ENCODE measurements around the gene ERN1.

Gene ERN1

GRCh38 chr17:64069143-64069542 lies 60.8 kb downstream of the ERN1 start:
- Mint-ChIP-seq H3K27me3 (ENCODE audit: low read depth) (no peaks in the 10 kb centered on the region), H3K4me3 (no peak overlapping the region), H3K4me1 (ENCODE audit: low read depth) (peaks cover 39% of the 10 kb centered on the region), H3K27ac (no peak overlapping the region), H3K9me3 (peaks cover 25% of the 10 kb centered on the region), H3K36me3 (ENCODE audit: low read depth) (peaks cover 93% of the 10 kb centered on the region)
- DNase-seq (ENCODE audit: low spot score), result no peak

GRCh38 chr17:64067657-64068056 lies 62.3 kb downstream of the ERN1 start:
- no peak for DNase-seq (ENCODE audit: low spot score)
- Mint-ChIP-seq H3K4me1 (ENCODE audit: low read depth) (peaks cover 49% of the 10 kb centered on the region), H3K9me3 (peaks cover 25% of the 10 kb centered on the region), H3K36me3 (ENCODE audit: low read depth) (peaks cover 98% of the 10 kb centered on the region), H3K27ac (peak overlapping the region; percentile 80), H3K4me3 (peak overlapping the region; percentile 70), H3K27me3 (ENCODE audit: low read depth) (no peaks in the 10 kb centered on the region)

- Mint-ChIP-seq H3K27me3 (ENCODE audit: low read depth) (no peaks in the 10 kb centered on the region), H3K36me3 (ENCODE audit: low read depth) (peaks cover 94% of the 10 kb centered on the region), H3K27ac (peak overlapping the region; percentile 80), H3K4me1 (ENCODE audit: low read depth) (peaks cover 58% of the 10 kb centered on the region), H3K9me3 (peaks cover 25% of the 10 kb centered on the region), H3K4me3 (peak overlapping the region; percentile 70)
- peak; percentile 39 for DNase-seq (ENCODE audit: low spot score)
Observed at GRCh38 chr17:64066716-64067115, 63.2 kb downstream of the ERN1 start.

GRCh38 chr17:64065161-64065560 lies 64.8 kb downstream of the ERN1 start:
- peaks cover 19% of the 10 kb centered on the region for H3K9me3 Mint-ChIP-seq
- no peaks in the 10 kb centered on the region for H3K27me3 Mint-ChIP-seq (ENCODE audit: low read depth)
- H3K27ac Mint-ChIP-seq, result peak overlapping the region; percentile 67
- peaks cover 70% of the 10 kb centered on the region for H3K4me1 Mint-ChIP-seq (ENCODE audit: low read depth)
- H3K36me3 Mint-ChIP-seq (ENCODE audit: low read depth), result peaks cover 91% of the 10 kb centered on the region
- no peak overlapping the region for H3K4me3 Mint-ChIP-seq
- DNase-seq (ENCODE audit: low spot score), result no peak

- H3K27ac Mint-ChIP-seq, result peak overlapping the region; percentile 67
- H3K4me1 Mint-ChIP-seq (ENCODE audit: low read depth), result peaks cover 75% of the 10 kb centered on the region
- no peak for DNase-seq (ENCODE audit: low spot score)
- peaks cover 11% of the 10 kb centered on the region for H3K9me3 Mint-ChIP-seq
- H3K27me3 Mint-ChIP-seq (ENCODE audit: low read depth), result no peaks in the 10 kb centered on the region
- peaks cover 91% of the 10 kb centered on the region for H3K36me3 Mint-ChIP-seq (ENCODE audit: low read depth)
- peak overlapping the region; percentile 34 for H3K4me3 Mint-ChIP-seq
Observed at GRCh38 chr17:64064331-64064730, 65.6 kb downstream of the ERN1 start.

- Mint-ChIP-seq H3K27ac (peak overlapping the region; percentile 67), H3K27me3 (ENCODE audit: low read depth) (no peaks in the 10 kb centered on the region), H3K4me1 (ENCODE audit: low read depth) (peaks cover 74% of the 10 kb centered on the region), H3K4me3 (no peak overlapping the region), H3K36me3 (ENCODE audit: low read depth) (peaks cover 91% of the 10 kb centered on the region), H3K9me3 (peaks cover 5% of the 10 kb centered on the region)
- no peak for DNase-seq (ENCODE audit: low spot score)
Observed at GRCh38 chr17:64063766-64064224, 66.1 kb downstream of the ERN1 start.

- peak overlapping the region; percentile 68 for H3K27ac Mint-ChIP-seq
- H3K9me3 Mint-ChIP-seq, result no peaks in the 10 kb centered on the region
- H3K4me1 Mint-ChIP-seq (ENCODE audit: low read depth), result peaks cover 75% of the 10 kb centered on the region
Observed at GRCh38 chr17:64063088-64063487, 66.9 kb downstream of the ERN1 start.

GRCh38 chr17:64061178-64061898 lies 68.6 kb downstream of the ERN1 start:
- DNase-seq (ENCODE audit: low spot score), result peak; percentile 56
- Mint-ChIP-seq H3K4me3 (no peak overlapping the region), H3K36me3 (ENCODE audit: low read depth) (peaks cover 91% of the 10 kb centered on the region), H3K4me1 (ENCODE audit: low read depth) (peaks cover 74% of the 10 kb centered on the region), H3K9me3 (no peaks in the 10 kb centered on the region), H3K27me3 (ENCODE audit: low read depth) (no peaks in the 10 kb centered on the region), H3K27ac (peak overlapping the region; percentile 81)

More at GRCh38 chr17:64063088-64063487, 66.9 kb downstream of the ERN1 start:
- Mint-ChIP-seq H3K36me3 (ENCODE audit: low read depth) (peaks cover 91% of the 10 kb centered on the region), H3K27me3 (ENCODE audit: low read depth) (no peaks in the 10 kb centered on the region), H3K4me3 (peak overlapping the region; percentile 17)
- no peak for DNase-seq (ENCODE audit: low spot score)

GRCh38 chr17:64060331-64060730 lies 69.6 kb downstream of the ERN1 start:
- Mint-ChIP-seq H3K27ac (peak overlapping the region; percentile 67), H3K27me3 (ENCODE audit: low read depth) (no peaks in the 10 kb centered on the region), H3K36me3 (ENCODE audit: low read depth) (peaks cover 89% of the 10 kb centered on the region), H3K4me3 (no peak overlapping the region), H3K4me1 (ENCODE audit: low read depth) (peaks cover 72% of the 10 kb centered on the region), H3K9me3 (no peaks in the 10 kb centered on the region)
- no peak for DNase-seq (ENCODE audit: low spot score)

- Mint-ChIP-seq H3K27ac (peak overlapping the region; percentile 67), H3K4me3 (no peak overlapping the region), H3K4me1 (ENCODE audit: low read depth) (peaks cover 74% of the 10 kb centered on the region), H3K9me3 (no peaks in the 10 kb centered on the region), H3K27me3 (ENCODE audit: low read depth) (no peaks in the 10 kb centered on the region), H3K36me3 (ENCODE audit: low read depth) (peaks cover 88% of the 10 kb centered on the region)
- DNase-seq (ENCODE audit: low spot score), result no peak
Observed at GRCh38 chr17:64059756-64060155, 70.2 kb downstream of the ERN1 start.

- Mint-ChIP-seq H3K4me1 (ENCODE audit: low read depth) (peaks cover 65% of the 10 kb centered on the region), H3K36me3 (ENCODE audit: low read depth) (peaks cover 84% of the 10 kb centered on the region), H3K27ac (peak overlapping the region; percentile 60), H3K4me3 (peak overlapping the region; percentile 16), H3K27me3 (ENCODE audit: low read depth) (no peaks in the 10 kb centered on the region), H3K9me3 (no peaks in the 10 kb centered on the region)
- no peak for DNase-seq (ENCODE audit: low spot score)
Observed at GRCh38 chr17:64058621-64059020, 71.3 kb downstream of the ERN1 start.

- Mint-ChIP-seq H3K9me3 (no peaks in the 10 kb centered on the region), H3K4me1 (ENCODE audit: low read depth) (peaks cover 66% of the 10 kb centered on the region), H3K27ac (peak overlapping the region; percentile 4), H3K4me3 (no peak overlapping the region), H3K36me3 (ENCODE audit: low read depth) (peaks cover 85% of the 10 kb centered on the region), H3K27me3 (ENCODE audit: low read depth) (no peaks in the 10 kb centered on the region)
- DNase-seq (ENCODE audit: low spot score), result no peak
Observed at GRCh38 chr17:64057701-64058263, 72.2 kb downstream of the ERN1 start.

- Mint-ChIP-seq H3K4me3 (peak overlapping the region; percentile 2), H3K27me3 (ENCODE audit: low read depth) (no peaks in the 10 kb centered on the region), H3K36me3 (ENCODE audit: low read depth) (peaks cover 90% of the 10 kb centered on the region), H3K27ac (peak overlapping the region; percentile 72), H3K9me3 (no peaks in the 10 kb centered on the region), H3K4me1 (ENCODE audit: low read depth) (peaks cover 64% of the 10 kb centered on the region)
- DNase-seq (ENCODE audit: low spot score), result no peak
Observed at GRCh38 chr17:64056269-64057005, 73.5 kb downstream of the ERN1 start.
